SH-SY5Y (cell line): ENCODE results near the gene ABAT.

Experiments
- GATA2 ChIP-seq: IDR thresholded peaks from 2 replicates; pipeline ENCODE4 v1.6.1; 2011; ENCODE audit warnings: mild to moderate bottlenecking, low read depth, low read length
- GATA3 ChIP-seq: IDR thresholded peaks from 2 replicates; pipeline ENCODE4 v1.6.1; 2011; ENCODE audit warnings: low read depth, mild to moderate bottlenecking, low read length, moderate library complexity

Gene ABAT

GRCh38 chr16:8686031-8686621 is 11.7 kb downstream of the ABAT start:
- no peak for TF ChIP-seq GATA2
- TF ChIP-seq GATA3: no peak

DNA sequence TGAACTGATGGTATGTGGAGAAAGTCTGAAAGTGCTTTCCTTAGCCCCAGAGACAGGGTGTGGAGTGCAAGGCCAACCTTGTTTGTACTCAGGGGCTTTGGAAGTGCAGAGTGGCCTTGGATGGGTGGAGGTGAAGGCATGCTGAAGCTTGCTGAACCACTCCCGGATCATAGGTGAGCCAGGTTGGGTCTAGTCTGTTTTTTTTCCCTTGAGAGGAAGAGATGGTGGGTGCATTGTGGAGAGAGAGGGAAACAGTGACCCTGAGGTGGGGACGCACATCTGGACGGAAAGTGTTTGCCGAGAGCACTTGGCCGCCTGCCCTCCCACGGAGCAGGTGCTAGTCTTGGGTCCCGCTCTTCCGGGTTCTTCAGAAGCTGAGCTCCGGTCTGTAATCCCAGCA is 12.5 kb downstream of the ABAT start:
- no peak for TF ChIP-seq GATA2
- TF ChIP-seq GATA3: no peak

DNA sequence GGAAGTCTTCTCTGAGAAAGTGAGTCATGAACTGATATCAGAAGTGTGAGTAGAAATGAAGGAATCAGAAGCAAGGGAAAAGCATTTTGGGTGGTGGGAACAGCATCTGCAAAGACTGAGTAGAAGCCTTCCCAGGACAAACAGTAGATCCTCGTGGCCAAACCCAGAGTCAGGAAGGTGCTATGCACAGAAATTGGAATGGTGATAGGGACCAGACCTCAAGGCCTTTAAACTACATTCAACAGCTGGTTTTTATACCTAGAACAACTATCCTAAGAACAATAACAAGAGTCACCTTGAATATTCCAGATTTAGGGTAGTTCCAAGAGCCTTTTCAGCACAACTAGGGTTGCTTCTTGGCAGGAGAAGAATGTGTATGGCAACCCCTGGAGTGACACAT is 15.3 kb downstream of the ABAT start:
- TF ChIP-seq GATA3 (no peak), GATA2 (no peak)

GRCh38 chr16:8691728-8692127 is 17.3 kb downstream of the ABAT start:
- TF ChIP-seq GATA3 (no peak), GATA2 (no peak)

DNA sequence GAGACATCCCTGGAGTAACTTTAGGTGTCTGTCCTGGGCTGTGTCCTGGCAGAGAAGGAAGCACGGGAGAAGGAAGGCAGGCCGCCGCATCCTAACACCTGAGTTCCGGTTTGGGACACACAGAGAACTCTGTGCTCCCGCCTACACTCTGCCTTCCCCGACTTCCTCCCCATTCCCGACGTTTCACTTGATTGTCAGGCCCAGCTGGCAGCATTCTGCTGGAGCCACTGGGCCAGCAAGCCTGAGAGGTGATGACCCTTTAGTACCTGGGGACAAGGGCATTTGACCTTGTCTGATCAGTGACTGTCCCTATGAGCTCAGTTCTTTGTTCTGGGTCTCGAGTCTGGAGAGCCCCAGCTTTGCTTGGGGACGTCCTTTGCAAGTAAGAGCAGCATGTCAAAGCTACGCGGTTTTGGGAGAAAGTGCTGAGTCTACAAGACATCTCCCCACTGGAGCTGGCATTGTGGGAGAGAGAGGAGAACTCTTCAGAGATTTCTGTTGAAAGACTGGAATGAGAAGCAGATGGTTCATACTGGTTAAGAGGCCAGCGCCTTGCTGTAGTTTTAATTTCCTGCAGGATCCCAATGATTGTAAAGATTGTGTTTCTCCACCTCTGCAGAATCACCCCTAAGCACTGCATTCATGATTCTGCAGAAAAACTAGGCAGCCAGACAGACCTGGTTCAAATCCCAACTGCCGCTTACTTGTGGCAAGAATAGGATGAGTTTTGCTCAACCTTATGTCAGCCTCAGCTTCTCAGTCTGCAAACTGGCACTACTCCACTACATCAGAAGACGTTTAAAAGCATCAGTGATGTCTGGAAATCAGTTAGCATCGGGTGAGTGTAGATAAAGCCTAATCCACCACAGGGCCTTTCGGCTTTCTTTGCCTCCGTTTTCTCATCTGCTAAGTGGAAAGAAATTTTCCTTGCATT is 20.6 kb downstream of the ABAT start:
- TF ChIP-seq GATA3 (no peak), GATA2 (no peak)

GRCh38 chr16:8696880-8697279 is 22.5 kb downstream of the ABAT start:
- TF ChIP-seq GATA3 (no peak), GATA2 (no peak)

- no peak for TF ChIP-seq GATA2
- TF ChIP-seq GATA3: no peak
These were observed 23.5 kb downstream of the ABAT start for GRCh38 chr16:8697965-8698364.

DNA sequence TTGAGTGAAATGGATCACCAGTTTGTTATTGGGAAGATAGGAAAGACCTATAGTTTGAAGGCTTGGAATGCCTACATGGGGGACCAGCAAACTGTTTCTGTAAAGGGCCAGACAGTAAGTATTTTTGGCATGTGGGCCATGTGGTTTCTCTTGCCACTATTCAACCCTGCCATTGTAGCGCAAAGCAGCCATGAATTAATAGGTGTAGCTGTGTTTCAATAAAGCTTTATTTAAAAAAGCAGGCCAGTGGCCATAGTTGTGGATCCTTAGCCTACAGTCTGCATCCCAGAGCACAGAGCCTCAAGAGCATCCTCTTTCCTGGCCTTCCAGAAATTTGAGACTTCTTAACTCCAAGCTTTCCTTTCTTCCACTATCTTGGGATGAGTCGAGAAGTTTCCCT is 29.3 kb downstream of the ABAT start:
- no peak for TF ChIP-seq GATA2
- TF ChIP-seq GATA3: no peak

GRCh38 chr16:8704098-8704497 is 29.7 kb downstream of the ABAT start:
- TF ChIP-seq GATA3: no peak

- TF ChIP-seq GATA2: peak; percentile 97
- peak; percentile 86 for TF ChIP-seq GATA3
These were observed 30.8 kb downstream of the ABAT start for GRCh38 chr16:8705100-8705822.

GRCh38 chr16:8708536-8708935 is 34.1 kb downstream of the ABAT start:
- TF ChIP-seq GATA2 (no peak), GATA3 (no peak)

DNA sequence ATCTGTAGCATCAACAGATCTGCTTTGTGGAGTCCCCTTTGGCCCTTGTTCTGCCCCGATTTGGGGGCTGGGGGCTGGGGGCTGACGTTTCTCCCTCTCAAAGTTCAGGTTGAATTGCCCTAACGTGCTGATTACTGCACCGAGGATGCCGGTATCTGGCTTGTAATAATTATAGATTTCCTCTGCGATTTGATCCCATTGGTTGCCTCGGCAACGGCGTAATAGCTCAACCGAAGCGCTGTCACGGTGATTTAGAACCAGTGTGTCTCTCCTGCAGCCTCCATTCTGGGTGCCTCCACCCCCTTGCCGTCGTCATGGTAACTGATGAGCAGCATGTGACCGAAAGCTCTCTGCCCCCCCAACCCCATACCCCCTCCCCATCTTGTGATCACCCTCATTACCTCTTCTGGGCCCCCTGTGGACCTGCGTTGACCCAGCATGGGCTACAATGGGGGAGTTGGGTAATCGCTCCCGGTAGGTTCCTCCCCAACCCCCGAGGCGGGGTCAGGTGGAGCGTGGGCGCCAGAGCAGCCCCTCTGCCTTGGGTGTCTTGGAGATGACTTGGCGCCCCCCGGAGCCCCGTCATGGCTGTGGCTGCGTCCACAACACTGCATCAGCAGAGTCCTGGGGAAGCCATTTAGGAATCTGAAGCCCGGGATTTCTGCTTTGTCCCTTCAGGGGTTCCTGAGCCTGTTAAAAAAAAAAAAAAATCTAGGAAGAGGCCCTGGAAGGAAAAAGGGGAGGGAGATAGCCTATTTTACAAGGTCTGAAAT is 38.4 kb downstream of the ABAT start:
- peak; percentile 61; the same call in 1 of the 2 replicates for TF ChIP-seq GATA3
- TF ChIP-seq GATA2: peak; percentile 92

DNA sequence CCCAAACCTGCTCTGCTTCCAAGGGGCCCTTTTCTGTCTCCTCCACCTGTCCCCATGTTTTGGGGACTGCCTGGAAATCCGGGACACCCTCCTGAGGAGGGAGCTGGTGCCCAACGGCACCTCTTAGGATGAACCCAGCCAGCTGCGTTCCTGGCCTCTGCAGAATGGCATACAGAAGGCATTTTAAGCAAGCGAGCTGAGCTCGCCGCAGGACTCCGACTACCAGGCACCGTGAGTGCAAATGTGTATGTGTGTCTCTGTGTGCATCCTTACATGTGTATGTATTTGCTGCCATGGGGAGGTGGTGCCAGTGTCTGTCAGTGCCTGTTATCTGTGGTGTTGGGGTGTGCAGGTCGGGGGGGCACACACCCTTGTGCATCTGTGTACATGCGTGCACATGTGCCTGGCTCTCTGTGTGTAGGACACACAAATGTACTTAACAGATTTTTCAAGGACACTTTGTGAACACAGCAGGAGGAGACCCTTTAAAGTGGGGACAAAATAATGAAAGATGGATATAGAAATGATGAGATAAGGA is 39.3 kb downstream of the ABAT start:
- TF ChIP-seq GATA3: no peak
- TF ChIP-seq GATA2: no peak
